ENCODE results near the gene BCO1. TPM values are rescaled to one million over a fixed set of nuclear protein-coding genes. Genes with fewer than 3 reads are reported as not detected.

Gene BCO1
- total RNA-seq, 1 donor from 2014 or later = not detected

- H3K36me3 ChIP-seq = no peaks in the 10 kb centered on the region
- H3K9me3 ChIP-seq = no peaks in the 10 kb centered on the region
- H3K4me1 ChIP-seq = no peaks in the 10 kb centered on the region
- no peak overlapping the region for H3K27ac ChIP-seq
- no peak for DNase-seq (ENCODE audit: low spot score in 2 of 2)
- H3K4me3 ChIP-seq = no peak overlapping the region
- TF ChIP-seq, protein P1, sequence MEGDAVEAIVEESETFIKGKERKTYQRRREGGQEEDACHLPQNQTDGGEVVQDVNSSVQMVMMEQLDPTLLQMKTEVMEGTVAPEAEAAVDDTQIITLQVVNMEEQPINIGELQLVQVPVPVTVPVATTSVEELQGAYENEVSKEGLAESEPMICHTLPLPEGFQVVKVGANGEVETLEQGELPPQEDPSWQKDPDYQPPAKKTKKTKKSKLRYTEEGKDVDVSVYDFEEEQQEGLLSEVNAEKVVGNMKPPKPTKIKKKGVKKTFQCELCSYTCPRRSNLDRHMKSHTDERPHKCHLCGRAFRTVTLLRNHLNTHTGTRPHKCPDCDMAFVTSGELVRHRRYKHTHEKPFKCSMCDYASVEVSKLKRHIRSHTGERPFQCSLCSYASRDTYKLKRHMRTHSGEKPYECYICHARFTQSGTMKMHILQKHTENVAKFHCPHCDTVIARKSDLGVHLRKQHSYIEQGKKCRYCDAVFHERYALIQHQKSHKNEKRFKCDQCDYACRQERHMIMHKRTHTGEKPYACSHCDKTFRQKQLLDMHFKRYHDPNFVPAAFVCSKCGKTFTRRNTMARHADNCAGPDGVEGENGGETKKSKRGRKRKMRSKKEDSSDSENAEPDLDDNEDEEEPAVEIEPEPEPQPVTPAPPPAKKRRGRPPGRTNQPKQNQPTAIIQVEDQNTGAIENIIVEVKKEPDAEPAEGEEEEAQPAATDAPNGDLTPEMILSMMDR (IDR thresholded peaks at IDR 0.05) = peak in 1 of 3 experiments; percentile 10
- intact Hi-C loops (cut with DNase I) = no loop called here
- no peaks in the 10 kb centered on the region for H3K27me3 ChIP-seq
These were observed 22.7 kb downstream of the BCO1 start for GRCh38 chr16:81261049-81261648.

GRCh38 chr16:81263470-81264220 lies 25.2 kb downstream of the BCO1 start:
- intact Hi-C loops (cut with DNase I) = no loop called here
- no peaks in the 10 kb centered on the region for H3K9me3 ChIP-seq
- H3K36me3 ChIP-seq = no peaks in the 10 kb centered on the region
- TF ChIP-seq, protein P1 (IDR thresholded peaks at IDR 0.05) = no peak
- no peaks in the 10 kb centered on the region for H3K4me1 ChIP-seq
- H3K27me3 ChIP-seq = no peaks in the 10 kb centered on the region
- H3K4me3 ChIP-seq = no peak overlapping the region
- no peak overlapping the region for H3K27ac ChIP-seq
- no peak for DNase-seq (ENCODE audit: low spot score in 2 of 2)

DNA sequence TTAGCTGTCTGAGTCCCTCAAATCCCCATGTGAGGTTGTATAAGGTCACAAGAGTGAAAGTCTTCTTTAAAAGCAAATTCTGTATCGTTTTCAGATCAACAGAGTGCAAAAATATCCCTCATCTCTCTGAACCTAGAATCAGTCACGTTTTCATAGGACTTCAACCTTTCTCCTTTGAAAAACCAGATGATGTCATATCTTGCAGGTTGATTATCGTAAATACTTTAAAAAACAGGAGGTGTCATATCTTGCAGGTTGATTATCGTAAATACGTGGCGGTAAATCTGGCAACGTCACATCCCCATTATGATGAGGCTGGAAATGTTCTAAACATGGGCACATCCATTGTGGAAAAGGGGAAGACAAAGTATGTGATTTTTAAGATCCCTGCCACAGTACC lies 25.9 kb downstream of the BCO1 start:
- H3K4me3 ChIP-seq = no peak overlapping the region
- H3K9me3 ChIP-seq = no peaks in the 10 kb centered on the region
- TF ChIP-seq, protein P1 (IDR thresholded peaks at IDR 0.05) = no peak
- intact Hi-C loops (cut with DNase I) = no loop called here
- H3K36me3 ChIP-seq = no peaks in the 10 kb centered on the region
- H3K4me1 ChIP-seq = no peaks in the 10 kb centered on the region
- H3K27me3 ChIP-seq = no peaks in the 10 kb centered on the region
- no peak for DNase-seq (ENCODE audit: low spot score in 2 of 2)
- no peak overlapping the region for H3K27ac ChIP-seq

DNA sequence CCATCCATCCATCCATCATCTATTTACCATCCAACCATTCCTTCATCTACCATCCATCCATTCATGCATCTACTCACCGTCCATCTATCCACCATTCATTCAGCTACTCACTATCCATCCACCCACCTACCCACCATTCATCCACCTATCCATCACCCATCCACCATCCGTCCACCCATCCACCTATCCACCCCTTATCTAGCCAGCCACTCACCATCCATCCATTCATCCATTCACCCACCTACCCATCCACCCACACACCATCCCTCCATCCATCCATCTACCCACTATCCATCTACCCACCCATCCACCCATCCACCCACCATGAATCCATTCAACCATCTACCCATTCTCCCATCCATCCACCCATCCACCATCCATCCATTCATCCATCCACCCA lies 26.6 kb downstream of the BCO1 start:
- intact Hi-C loops (cut with DNase I) = no loop called here
- H3K4me1 ChIP-seq = no peaks in the 10 kb centered on the region
- H3K4me3 ChIP-seq = no peak overlapping the region
- no peaks in the 10 kb centered on the region for H3K9me3 ChIP-seq
- H3K27me3 ChIP-seq = no peaks in the 10 kb centered on the region
- H3K27ac ChIP-seq = no peak overlapping the region
- TF ChIP-seq, protein P1 (IDR thresholded peaks at IDR 0.05) = no peak
- no peaks in the 10 kb centered on the region for H3K36me3 ChIP-seq
- DNase-seq (ENCODE audit: low spot score in 2 of 2) = no peak

DNA sequence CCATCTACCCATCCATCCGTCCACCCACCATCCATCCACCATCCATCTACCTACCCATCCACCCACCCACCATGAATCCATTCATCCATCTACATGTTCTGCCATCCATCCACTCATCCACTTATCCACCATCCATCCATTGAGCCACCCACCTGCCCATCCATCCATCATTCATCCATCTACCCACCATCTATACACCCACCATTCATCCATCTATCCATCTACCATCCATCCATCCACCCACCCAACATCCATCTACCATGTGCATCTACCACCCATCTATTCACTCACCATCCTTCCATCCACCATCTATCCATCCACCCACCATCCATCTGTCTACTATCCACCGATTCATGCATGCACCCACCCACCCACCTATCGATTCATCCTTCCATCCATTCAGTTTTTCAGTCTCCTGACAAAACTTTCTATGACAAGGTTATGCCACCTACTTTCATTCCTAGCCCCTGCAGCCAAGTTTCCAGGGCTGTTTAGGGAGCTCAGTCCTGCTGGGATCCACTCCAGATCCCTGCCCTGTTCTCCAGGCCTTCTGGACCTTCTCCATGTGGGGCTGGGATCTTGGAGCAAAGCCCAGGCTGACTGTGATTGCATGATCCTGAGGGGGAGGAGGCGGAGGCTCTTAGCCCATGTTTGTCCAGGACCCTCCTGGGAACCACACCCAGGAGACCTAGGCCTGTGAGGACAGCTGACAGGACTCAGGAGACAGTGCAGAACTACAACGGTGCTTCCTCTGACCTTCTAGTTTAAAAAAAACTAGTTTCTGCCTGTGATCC lies 27.4 kb downstream of the BCO1 start:
- DNase-seq (ENCODE audit: low spot score in 2 of 2) = no peak
- Histone ChIP-seq H3K27ac (no peak overlapping the region), H3K9me3 (no peaks in the 10 kb centered on the region), H3K4me3 (no peak overlapping the region), H3K27me3 (no peaks in the 10 kb centered on the region), H3K4me1 (no peaks in the 10 kb centered on the region), H3K36me3 (no peaks in the 10 kb centered on the region)
- intact Hi-C loops (cut with DNase I) = no loop called here
- TF ChIP-seq, protein P1 (IDR thresholded peaks at IDR 0.05) = no peak
